T-helper 1 cell treated with Interleukin-12 subunit alpha and Interleukin-12 subunit beta and Interleukin-4 antibody, amounts not matched to agents 30 ng/mL and 1 ng/mL, for 36 hours (primary cell): ENCODE data around the gene DAD1. TPM values are rescaled to one million over a fixed set of nuclear protein-coding genes. Genes with fewer than 3 reads are reported as not detected.
"Not testable (repeated sequence)": the region's sequence is repeated elsewhere in the genome, so short reads cannot be mapped to it uniquely, and the experiment has no call there.

Experiments
- intact Hi-C: fragments of 100-400 bp; cut with micrococcal nuclease; formaldehyde crosslinking; loops from one replicate; pipeline ENCODE4 v1.15.1; 2024
- total RNA-seq: library from RNA; stranded (reverse); gene quantifications from 2 replicates; pipeline ENCODE4 v1.2.3, GENCODE V29; 2022

The DAD1 gene
- total RNA-seq: 177 and 190 TPM in 2 replicates

DNA sequence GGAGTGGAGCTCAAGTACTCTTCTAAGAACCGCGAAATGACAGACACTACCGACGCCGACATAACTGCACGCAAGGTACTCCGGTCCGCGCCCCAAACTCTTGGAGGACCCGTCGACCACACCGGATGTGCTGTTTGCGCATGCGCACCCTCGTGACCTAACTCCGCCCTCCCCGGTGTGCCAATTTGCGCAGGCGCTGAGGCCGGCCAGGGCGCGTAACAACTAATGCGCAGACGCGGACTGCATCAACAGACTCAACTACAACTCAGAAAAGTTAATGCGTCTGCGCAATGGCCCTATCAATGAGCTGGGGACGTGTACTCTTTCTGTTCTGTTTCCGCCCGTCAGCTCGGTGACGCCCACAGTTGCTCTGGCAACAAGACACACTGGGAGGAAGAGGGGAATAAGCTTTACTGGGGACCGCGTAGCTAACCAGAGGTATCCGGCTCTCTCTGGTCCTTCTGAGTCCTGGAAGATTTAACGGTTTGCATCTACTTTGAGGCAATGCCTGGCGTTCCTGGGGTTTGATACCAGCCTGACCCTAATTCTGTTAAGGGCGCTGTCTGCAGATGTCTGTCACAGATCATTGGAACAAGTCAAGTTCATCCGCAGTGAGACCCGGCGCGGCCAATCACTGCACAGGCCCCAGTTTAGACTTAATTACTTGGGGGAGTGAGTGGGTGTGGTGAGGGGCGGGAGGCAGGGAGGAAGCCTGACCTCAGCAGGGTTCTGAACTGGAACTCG is at the start of gene DAD1:
Gene DAD1, minus strand, starts transcription at position 129 of the 744 bp plus-strand sequence. Its CDS starts 67 bp downstream, at position 62.
- intact Hi-C loops: loop anchor here (1.0 to 10.0 kb wide), 22 partner anchors 9 to 1207 kb away; partner anchors contain the start of genes ABHD4, ACIN1, C14orf119 and CDH24

DNA sequence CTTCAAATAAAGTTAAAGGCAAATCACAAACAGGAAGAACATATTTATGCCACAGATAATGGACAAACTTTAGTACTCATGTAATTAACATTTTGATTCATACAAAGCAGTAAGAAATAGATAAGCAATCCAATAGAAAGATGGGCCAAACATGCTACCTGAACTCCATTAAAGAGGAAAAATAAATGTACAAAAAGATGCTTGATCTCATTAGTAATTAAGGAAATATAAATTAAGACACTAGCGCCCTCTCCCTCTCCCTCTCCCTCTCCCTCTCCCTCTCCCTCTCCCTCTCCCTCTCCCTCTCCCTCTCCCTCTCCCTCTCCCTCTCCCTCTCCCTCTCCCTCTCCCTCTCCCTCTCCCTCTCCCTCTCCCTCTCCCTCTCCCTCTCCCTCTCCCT is 47.0 kb upstream of the DAD1 start:
- intact Hi-C loops: not testable (repeated sequence)

DNA sequence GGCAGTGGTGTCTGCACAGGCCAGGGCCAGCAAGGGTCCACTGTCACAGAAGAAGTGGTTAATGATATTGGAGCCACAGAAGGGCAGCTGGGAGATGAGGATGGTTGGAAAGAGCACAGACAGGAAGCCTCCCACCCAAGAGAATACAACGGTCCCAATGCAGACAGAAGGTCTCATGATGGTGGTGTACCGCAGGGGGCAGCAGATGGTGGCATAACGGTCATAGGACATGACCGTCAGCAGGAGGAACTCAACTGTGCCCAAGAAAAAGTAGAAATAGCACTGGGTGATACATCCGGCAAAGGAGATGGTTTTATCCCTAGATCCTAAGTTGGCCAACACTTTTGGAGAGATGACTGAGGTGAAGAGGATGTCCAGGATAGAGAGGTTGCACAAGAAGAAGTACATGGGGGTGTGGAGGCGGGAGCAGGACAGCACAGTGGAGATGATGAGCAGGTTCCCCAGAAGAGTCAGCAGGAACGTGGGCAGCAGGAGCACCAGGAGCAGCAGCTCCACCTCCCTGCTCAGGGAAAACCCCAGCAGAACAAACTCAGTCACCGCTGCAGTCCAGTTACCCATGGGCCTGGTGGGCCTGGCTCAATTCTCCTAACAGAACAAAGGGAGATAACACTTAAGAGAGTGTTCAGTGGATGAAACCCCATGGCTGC is 45.3 kb upstream of the DAD1 start:
- intact Hi-C loops: no loop called here

DNA sequence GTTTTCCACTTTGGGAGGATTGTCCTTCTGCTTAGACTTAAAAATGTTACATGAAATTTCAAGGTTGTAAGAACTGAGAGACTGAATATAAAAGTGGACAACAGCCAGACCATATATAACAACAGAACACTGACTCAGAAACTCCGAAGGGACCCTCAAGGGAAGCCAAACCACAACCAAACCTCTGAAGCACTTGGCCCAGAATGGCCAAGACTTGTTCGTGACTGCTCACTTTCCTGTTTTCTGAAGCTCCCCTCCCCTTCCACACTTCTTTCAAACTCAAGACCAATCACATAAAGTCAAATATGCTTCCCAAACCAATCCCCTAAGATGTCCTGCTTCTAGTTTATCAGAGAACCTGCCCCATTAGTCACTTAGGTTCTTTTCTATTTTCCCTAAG is 41.5 kb upstream of the DAD1 start:
- intact Hi-C loops: no loop called here

DNA sequence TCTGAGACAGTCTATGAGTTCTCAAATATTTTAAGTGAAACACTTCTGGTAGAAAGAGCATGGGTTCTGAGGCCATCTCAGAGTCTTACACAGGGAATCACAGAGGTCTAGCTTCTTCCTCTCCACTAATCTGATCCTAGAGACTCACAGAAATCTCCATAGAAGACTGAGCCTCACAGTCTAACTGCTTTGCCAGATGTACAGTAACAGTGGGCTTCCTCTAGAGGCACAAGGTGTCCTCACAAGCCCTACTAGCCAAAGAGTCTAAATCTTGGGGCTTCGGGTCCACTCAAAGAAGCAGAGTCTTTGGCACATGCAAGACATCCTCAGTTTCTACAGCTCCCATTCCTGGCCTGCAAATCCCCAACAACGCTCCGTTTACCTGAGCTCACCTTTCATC is 41.0 kb upstream of the DAD1 start:
- intact Hi-C loops: no loop called here

DNA sequence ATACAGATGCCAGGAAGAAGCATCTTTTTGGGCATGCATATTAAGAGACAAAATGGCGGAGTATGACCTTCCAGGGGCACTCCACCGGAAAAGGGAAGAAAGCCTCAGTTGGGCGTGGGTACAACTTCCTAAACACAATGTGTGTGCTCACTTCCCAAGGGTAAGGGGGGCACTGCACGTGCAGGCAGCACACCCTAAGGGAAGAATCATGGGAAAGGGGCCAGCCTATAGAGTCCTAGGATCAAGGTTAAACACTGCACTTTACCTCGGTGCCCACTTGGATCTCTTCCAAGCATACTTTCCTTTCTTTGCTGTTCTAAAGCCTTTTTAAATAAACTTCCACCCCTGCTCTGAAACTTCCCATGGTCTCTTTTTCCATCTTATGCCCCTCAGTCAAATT is 40.3 kb upstream of the DAD1 start:
- intact Hi-C loops: no loop called here

DNA sequence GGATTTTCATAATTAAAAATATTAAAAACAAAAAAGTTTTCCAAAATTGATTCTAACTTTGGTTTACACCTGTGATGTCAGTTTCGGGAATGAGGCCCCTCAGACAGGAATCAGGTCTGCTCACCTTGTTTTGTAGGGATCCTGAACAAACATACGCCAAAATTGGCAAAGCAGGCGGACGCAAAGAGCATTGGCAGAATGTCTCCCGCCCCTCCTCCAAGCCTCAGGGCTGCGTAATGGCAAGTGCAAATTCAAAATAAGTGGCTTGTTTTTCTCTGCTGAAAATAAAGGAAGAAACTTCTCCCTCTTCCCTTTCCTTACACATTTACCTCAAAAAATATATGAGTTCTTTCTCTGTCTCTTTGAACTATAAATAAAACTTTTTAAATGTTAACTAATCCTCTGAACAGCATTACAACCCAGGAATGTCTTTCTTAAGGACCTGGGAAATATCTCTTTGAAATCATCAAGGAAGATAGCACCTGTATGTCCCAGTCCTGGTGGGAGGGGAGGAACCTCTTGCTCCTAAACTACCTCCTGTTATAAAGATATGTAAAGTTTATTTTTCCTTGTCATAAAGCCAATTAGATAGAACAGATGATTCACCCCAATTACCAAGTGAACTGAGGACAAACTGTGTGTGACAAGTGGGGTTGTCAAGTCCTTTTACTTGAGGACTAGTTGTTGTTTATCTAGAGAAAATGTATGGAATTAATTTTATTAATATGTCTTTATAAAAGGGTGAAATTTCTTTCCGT is 38.7 kb upstream of the DAD1 start:
- intact Hi-C loops: no loop called here

DNA sequence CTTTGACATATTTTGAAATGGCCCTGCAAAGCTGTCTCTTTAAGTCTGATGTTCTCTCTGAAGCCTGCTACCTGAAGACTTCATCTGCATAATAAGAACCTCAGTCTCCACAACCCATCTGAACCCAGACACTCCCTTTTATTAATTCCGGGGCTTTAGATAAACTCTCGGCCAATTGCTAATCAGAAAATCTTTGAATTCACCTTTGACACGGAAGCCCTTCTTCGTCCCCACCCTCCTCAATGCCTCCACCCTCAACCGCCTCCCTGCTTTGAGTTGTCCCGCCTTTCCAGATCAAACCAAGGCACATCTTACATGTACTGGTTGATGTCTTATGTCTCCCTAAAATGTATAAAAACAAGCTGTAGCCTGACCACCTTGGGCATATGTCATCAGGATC is 37.6 kb upstream of the DAD1 start:
- intact Hi-C loops: no loop called here

DNA sequence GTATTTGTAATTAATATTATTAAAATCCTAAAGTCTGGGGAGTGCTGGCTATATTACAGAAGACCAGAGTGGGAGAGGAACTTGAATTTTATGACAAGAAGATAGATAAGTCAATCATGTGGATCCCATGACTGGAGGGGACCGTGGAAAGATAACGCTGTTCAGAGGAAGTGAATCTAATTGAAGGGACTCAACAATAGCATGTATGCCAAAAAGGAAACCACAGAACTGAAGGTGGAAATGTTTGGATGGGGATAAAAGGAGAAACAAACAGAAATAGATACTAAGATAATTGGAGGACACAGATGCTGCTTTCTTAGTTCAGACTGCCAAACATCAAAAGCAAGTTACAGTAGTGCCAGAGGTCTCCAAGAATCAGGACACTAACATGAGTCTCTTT is 34.0 kb upstream of the DAD1 start:
- intact Hi-C loops: no loop called here

DNA sequence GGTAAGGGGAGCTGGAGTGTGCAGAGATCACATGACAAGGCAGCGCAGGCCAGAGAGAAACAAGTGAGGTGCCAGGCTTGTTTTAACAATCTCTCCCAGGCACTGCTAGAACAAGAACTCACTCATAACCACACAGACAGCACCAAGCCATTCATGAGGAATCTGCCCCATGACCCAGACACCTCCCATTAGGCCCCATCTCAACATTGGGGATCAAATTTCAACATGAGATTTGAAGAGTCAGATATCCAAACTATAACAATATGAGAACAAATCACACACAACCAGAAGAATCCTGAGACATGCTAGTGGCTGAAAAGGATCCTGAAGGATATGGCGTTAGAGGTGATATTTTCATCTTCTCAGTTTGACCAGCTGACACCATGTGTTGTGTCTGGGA is 33.2 kb upstream of the DAD1 start:
- intact Hi-C loops: no loop called here

DNA sequence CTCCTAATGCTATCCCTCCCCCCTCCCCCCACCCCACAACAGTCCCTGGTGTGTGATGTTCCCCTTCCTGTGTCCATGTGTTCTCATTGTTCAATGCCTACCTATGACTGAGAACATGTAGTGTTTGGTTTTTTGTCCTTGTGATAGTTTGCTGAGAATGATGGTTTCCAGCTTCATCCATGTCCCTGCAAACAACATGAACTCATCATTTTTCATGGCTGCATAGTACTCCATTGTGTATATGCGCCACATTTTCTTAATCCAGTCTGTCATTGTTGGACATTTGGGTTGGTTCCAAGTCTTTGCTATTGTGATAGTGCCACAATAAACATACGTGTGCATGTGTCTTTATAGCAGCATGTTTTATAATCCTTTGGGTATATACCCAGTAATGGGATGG is 26.7 kb upstream of the DAD1 start:
- intact Hi-C loops: not testable (repeated sequence)

DNA sequence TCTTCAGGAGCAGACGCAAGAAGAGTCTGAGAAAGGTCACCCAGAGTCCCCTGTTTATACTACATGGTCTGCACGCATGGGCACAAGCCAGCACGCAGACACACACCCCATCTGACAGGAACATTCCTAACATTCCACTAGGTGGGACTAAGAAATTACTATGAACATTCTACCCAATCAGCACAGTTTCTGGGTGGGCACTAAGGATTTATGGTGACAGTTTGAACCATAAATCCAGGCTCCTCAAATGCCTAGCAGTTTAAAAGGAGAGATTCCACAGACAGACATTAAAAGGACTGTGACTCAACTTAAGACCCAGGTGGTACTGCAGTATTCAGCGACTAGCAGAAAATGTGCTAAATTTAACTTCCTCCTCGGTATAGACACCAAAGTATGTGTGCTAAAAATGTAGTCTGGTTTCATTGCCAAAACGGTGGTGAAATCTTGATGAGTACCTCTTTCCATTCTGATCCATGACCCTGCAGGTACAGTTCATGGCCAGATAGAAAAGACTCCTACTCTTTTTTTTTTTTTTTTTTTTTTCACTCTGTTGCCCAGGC is 25.3 kb upstream of the DAD1 start:
- intact Hi-C loops: no loop called here

DNA sequence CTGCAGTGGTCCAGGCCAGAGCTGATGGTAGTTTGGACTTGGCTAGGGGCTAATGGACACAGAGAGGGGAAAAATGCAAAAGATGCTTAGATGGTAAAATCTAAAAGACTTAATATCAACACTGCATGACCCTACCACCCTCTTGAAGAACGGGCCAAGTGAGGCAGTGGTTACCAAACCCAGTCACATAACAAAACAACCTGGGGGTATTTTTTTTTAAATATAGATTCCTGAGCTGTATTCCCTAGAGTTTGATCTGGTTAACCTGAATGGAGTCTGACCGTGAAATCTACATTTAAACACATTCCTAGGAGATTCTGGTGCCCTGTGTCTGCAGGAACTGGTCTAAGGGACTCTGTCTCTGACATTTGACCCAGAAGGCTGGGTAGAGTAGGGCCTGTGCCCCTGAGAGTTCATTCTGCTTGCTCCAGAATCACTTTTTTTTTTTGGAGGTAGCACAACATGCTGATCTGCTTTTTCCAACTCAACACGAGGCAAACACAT is 24.8 kb upstream of the DAD1 start:
- intact Hi-C loops: no loop called here

DNA sequence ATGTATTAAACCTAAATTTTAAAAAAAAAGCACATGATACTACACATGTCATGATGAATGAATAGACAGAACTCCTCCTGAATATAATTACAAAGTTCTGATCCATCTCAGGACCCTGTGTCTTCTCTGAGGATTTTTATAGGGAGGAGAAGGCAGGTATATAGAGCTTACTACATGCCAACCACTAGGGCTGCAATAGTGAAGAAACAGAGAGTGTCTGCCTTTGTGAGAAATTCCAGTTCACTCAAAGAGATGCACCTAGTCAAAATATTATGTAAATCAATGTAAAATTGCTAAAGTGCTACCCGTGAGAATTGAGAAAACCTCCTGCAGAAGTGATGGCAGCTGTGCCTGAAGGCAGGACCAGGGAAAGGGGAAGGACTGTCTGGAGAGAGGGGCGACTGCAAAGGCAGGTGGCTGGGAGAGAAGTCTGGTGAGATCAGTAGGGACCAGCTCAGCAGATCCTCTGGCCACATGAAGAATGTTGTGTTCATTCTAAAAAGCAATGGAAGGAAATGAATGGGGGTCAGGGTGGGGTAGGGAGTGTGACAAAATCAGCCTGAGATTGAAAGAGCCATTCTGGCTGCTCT is 24.2 kb upstream of the DAD1 start:
- intact Hi-C loops: no loop called here

DNA sequence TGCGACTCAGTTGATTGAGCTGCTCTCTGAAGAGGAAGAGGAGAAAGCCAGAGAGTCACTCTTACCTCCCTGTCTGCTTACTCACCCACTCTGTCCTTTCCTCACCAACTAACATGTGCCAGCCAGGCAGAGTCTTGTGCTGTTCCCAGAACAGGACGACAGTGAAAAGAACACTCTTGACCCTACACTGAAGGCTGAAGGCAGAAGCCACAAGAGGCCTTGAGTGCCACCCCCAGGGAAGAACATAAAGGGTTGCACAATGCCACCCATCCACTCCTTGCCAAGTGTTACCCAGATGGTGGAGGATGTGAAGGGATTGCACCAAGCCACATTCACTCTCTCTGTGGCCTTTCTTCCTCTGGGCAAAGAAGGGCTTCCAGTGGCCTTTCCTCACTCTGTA is 21.9 kb upstream of the DAD1 start:
- intact Hi-C loops: no loop called here

DNA sequence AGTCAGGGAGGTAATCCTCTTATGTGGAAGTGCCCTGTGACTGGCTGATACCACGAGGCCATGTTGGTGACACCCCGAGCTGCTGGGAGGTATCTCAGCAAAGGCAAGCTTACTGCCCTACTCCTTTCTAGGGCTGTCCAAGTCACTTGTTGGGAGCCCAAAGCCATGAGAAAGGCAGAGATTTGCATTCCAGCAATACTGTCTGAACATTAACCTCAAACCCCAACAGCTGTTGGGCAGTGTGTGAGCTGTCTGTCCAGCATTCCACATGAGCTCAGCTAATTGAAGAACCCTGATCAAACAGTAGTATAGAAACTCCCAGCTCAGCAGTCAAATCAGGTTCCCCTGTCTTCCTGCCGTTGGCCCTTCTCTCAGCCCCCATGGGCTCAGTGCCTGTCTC is 18.3 kb upstream of the DAD1 start:
- intact Hi-C loops: no loop called here

DNA sequence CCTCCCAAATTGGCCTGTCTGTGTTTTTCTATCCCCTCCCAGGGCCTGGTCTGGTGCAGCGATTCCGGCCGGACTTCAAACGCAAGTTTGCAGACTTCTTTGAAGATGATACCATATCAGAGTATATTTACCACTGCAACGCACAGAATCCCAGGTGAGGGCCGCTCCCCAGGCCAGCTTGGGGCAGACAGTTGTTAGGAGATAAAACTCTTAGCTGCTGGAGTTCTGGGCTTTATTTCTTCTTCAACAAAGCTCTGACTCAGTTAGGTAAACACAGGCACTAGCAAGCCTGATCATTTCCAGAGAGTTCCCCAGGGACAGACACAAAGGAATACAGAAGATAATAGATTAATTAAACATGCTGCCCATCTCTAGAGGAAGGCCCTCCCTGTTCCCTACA is 17.4 kb upstream of the DAD1 start:
- intact Hi-C loops: no loop called here

DNA sequence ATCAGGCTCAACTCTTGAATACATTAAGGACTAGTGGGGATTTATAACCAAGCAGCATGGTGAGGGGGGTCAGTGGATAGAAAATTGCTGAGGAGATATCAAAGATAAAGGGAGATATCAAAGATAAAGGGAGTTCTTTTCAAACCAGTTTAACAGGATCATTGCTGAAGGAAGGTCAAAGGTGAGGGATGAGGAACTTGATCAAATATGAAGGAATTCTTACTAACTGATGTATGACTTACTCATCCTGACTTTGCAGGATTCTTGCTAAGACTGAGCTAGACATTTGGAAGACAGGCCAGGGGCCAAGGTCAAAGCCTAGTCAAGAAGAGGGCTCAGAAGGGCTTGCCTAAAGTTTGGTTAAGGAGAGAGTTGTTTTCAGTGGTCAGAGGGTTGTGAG is 13.8 kb upstream of the DAD1 start:
- intact Hi-C loops: no loop called here

DNA sequence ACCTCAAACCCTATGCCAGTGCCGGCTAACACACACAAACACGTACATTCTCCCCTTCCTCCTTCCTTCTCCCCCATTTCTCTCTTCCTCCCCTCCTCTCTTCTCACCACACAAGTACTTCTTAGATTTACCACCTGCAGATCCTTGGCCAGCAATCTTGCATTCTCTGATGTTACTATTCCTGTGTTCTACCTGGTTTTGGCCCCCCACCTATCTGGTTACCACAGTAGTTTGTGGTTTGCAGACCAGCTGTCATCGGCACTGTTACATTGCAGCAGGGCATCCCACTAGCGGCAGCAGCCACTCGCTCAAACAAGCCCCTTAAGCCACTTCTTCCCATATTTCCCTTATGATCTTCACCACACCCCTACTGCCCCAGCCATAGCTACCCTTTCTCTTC is 13.0 kb upstream of the DAD1 start:
- intact Hi-C loops: no loop called here

DNA sequence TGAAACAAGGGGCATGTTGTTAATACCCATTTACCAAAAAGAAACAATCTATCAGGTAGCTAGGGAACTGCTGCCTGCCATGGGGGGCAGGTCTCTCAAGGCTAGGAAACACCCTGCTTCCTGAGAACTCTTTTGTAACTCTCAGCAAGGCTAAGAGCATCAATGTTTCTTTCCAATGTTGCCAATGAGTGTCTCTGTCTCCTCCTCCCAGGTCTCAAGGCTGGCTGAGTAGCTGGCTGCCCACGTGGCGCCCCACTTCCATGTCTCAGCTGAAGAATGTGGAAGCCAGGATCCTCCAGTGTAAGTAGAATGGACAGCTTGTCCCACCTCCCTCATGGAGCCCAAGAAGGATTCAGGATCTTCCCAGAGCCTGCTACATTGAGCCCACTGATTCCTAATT is 12.4 kb upstream of the DAD1 start:
- intact Hi-C loops: no loop called here

DNA sequence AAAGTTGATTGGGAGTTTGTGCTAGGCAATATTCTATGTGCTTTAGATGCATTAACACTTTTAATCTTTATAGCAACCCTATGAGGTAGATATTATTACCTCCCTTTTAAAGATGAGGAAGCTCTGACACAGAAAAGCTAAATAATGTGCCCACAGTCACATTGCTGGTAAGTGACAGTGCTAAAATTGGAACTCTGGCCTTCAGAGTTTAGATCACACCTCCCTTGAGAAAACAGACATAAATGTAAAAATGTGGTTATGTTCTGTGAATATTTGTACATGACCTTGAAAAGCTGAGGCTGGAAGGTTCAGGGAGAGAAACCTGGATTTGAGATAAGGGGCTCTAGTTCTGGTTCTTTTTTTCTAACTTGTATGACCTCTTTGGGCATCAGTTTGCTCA is 11.0 kb upstream of the DAD1 start:
- intact Hi-C loops: no loop called here
